NCI-H2107 treated with DMSO at 0.1 percent for 48 hours (cell line): Measurements from ENCODE around the gene CD93.

Experiments used
- DNase-seq: peaks from one replicate; lab custom pipeline; 2025; ENCODE audit not compliant: unreplicated experiment; lab: John Stamatoyannopoulos, UW

The CD93 gene

DNA sequence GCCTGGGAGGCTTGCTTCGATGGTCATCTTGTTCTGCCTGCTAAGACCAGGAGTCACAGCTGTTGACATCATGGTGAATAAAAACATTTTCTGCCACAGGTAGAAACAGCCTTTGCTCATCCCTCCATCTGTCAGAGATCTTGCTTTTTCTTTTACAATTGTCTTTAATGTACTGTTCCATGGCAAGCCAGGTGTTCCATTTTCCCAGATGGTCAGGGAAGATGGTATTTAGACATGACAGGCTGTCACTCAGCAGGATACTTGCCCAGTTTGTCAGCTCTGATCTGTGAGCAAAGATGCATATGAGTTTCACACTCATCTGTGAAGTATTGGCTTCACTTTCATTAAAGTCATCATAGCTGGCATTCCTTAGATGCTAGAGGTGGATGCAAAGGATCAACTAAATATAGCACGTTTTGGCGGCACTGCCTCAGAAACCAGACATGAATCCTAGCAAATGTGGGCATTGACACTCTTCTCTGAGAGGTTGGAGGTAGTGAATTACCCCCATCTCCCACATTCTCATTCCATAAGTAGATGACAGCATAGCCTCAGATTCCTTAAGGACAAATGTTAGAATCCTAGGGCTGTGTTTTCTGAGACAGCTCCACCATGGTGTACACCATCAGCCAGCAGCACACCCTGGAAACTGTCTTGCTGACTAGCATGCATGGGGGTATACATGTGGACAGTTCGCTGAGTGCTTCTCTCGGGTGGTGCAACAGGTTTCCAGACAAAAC is 46.8 kb downstream of the CD93 start:
- DNase-seq: no peak

DNA sequence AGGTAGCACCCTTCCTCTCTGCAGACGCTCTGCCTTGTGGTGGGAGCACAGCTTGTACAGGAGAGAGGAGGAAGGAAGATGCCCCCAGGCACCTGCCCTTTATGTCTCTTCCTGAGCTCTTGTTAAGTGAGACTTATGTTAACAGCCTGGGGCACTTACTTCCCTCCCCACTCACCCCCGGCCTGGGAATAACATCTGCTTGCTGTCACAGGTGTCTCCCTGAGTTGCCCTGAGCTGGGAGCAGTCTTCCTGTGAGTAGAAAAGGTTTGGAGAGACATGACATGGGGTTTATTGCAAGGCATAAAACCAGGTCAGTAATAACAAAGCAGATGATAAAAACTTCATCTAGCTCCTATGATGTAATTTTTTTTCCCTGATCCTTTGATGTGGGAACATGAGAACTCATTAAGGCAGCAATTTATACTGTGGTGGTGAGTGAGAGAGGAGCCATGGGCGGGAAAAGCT is 49.1 kb downstream of the CD93 start:
- no peak for DNase-seq

DNA sequence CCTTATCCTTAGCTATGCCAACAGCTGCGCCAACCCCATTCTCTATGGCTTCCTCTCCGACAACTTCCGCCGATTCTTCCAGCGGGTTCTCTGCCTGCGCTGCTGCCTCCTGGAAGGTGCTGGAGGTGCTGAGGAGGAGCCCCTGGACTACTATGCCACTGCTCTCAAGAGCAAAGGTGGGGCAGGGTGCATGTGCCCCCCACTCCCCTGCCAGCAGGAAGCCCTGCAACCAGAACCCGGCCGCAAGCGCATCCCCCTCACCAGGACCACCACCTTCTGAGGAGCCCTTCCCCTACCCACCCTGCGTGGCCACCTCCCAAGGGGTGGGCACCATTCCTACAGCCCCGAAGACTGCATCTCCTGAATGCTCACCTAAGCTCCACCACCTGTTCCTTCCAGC is 49.8 kb downstream of the CD93 start:
- DNase-seq: no peak

DNA sequence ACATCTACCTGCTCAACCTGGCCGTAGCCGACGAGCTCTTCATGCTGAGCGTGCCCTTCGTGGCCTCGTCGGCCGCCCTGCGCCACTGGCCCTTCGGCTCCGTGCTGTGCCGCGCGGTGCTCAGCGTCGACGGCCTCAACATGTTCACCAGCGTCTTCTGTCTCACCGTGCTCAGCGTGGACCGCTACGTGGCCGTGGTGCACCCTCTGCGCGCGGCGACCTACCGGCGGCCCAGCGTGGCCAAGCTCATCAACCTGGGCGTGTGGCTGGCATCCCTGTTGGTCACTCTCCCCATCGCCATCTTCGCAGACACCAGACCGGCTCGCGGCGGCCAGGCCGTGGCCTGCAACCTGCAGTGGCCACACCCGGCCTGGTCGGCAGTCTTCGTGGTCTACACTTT is 50.4 kb downstream of the CD93 start:
- DNase-seq: no peak

DNA sequence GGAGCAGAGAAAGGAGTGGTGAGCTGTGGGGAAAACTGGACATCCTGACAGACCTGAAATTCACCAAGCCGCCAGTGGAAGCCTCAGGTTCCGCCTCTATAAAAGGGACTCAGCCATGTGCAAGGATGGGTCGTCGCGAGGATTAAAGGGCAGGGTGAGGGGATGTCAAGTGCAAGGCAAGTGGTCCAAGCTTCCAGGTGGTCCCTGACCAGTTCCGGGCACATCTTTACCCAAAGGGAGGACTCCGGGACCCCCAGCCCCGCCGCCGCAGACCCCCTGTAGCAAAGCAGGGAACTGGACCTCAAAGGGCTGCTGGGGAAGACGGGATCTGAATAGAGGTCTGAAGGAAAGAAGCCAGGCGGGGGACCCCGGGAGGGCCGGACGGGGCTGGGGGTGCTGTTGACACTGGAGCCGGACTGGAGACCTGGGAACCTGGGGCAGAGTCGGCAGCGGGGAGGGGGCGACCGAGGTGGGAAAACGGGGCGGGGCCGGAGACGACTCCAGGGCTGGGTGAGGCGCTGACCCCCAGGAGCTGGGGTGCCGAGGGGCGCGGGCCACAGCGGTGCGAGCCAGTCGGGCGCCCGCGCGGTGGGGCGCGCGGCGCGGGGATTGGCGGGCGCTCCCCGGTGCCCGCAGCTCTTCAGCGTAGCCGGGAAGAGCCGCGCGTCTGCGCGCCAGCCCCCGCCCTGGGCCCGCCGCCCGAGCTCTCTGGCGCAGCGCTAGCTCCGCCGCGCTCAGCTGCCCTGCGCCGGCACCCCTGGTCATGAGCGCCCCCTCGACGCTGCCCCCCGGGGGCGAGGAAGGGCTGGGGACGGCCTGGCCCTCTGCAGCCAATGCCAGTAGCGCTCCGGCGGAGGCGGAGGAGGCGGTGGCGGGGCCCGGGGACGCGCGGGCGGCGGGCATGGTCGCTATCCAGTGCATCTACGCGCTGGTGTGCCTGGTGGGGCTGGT is 51.1 kb downstream of the CD93 start, which contains the start of gene SSTR4:
SSTR4 (plus strand) TSS at position 592 of the 951 bp plus-strand sequence; CDS start at position 764, 172 bp downstream.
- no peak for DNase-seq

DNA sequence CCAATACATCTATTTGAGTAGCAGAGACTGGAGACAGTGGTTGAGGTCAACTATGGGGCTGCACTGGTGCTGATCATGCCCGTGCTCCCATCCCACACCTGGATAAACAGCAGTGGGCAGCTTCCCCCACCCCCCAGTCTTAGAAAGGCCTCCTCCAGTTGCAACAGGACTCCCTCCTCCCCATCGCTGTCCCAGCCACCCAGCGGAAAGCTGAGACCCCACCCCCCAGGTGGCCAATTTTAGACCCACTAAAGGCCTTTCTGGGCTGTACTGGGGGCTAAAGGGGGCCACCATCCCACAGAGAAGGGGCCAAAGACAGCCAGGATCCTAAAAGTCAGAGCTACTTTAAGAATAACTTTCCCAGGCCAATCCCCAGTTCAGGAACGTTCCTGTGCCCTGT is 52.2 kb downstream of the CD93 start:
- DNase-seq: no peak

DNA sequence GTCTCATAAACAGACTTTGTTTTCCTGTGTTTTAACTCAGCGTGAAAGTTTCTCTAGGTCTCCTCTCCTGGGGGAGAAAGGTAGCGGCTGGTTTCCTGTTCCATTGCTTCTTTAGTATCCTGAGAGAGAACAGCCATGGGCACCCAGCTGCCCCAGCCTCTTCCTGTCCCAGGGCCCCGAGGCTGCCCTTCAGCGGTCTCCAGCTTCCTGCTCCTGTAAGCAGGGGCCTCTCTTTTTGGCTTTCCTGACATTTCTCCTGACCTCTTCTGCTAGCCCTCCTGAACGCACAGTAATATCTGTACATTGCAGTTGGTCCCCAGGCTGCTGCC is 53.4 kb downstream of the CD93 start:
- DNase-seq: no peak

DNA sequence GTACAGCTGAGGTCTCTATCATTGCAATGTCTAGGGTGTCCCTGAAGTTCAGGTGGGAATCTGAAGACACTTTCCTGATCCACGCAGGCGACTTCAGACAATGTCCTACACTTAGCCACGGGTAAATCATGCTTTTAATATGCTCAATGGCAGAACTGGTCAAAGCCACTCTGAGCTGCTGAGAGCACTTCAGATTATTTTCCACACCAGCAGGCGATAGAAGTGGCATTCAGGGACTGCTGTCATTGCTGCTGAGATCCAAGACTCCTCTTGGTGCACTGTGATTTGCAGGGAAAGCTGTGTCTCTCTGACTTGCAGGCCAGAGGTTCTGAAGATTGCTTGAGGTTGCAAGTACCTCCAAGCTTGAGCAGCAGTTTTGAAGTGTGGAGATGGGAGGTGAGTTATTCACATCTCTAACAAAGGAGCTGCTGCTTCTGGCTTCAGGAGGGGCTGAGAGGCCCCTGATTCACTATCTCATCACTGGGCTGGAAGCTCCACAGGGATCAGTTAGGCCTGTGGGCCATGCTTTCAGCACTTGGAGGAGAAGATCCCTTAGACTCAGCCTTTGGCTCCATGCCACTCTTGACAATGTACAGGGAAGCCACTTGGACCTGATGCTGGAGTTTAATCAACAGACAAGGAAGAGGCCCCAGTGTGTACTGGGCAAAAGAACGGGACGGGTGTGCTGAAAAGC is 53.9 kb downstream of the CD93 start:
- DNase-seq: no peak

DNA sequence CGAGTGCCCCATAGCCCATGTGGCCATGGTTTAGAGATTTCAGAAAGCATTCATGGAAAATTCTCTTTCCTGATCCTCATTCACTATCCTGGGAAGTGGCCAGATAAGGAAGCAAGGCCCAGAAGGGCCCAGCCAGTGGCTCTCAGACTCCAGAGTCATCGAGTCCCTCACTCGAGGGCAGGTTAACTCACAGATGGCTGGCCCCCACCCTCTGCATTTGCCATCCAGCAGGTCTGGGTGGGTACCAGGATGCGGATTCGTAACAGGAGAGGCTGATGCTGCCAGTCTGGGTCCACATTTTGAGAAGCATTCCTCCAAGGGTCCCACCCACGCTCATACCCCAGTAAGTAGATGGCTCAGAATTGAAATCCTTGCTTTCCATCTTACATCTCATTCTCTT is 54.8 kb downstream of the CD93 start:
- no peak for DNase-seq
